NCI-H524 treated with DMSO at 0.1 percent for 48 hours (cell line): Measurements from ENCODE around the gene ACYP2.
"Not testable (repeated sequence)": the region's sequence is repeated elsewhere in the genome, so short reads cannot be mapped to it uniquely, and the experiment has no call there.

Source experiments
- DNase-seq: peaks from one replicate; lab custom pipeline; 2025; lab: John Stamatoyannopoulos, UW

Gene ACYP2

DNA sequence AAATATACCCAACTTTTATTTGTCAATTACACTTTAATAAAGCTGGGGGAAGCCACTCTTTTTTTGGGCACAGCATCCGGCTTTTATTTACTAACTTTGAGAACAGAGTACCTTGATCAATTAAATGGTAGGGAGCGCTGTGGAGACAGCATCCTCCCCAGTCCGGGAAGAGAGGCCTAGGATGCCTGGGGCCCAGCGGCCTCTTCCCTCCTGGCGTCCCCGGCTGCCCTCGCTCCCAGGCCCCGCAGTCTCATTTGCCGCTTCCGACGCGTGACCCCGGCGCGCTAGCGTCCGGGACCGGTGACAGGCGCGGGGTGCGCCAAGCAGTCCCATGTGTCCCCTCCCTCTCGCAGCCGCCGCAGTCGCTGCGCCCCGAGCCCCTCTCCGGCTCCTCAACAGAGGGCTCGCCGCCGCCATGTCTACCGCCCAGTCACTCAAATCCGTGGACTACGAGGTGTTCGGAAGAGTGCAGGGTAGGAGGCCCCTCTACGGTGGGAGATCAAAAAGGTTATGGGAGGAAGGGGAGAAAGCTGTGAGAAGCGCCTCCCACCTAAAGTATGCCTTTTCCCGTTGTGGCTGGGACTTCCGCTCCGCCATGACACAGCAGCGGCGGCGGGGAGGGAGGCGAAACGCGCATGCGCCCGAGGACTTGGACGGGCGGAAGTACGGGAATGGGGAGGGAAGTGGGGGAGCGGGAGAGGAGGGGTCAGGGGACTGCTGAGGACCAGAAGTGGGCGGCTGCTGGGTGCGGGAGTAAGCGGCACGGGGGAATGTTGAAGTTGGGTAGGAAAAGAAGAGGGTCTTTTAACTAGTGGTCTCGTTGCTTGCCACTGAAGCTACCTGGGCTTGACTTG is at the start of gene ACYP2:
ACYP2 (plus strand) TSS at position 332 of the 854 bp plus-strand sequence.
- DNase-seq: peak; percentile 69

DNA sequence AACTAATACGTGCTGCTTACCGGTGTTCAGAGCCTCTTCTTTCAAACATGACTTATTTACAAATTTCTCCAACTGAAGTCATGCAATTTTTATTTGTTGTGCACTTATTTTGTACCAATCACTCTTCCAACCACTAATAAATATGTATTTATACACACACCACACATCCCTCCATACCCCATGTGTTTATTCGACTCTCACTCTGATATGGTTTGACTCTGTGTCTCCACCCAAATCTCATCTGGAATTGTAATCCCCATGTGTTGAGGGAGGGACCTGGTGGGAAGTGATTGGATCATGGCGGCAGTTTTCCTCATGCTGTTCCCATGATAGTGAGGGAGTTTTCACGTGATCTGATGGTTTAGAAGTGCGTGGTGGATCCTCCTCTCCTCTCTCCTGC is 49.5 kb upstream of the ACYP2 start:
- DNase-seq: no peak

DNA sequence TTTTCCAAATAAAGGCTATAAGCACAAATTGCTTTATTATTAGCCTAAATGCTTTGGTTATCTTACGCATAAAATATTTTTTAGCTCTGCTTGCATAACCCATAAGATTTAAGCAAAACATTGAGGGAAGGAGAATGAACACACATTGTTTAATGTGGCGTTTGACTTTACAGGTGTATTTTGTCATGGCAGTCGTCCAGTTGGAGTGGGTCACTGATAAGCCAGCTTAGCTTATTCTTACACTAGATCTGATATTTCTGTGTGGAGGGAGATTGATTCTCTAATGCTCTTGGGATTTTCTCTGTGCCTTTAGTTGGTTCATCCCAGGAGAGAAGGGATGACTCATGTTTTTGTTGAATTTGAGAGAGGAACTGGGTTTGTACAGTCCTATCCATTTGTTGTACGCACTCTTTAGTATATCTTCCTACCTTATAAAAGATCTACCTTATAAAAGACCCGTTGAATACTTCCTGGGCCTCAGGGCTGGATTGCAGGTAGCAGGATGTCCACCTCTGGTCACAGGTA is 47.5 kb upstream of the ACYP2 start:
- DNase-seq: no peak

DNA sequence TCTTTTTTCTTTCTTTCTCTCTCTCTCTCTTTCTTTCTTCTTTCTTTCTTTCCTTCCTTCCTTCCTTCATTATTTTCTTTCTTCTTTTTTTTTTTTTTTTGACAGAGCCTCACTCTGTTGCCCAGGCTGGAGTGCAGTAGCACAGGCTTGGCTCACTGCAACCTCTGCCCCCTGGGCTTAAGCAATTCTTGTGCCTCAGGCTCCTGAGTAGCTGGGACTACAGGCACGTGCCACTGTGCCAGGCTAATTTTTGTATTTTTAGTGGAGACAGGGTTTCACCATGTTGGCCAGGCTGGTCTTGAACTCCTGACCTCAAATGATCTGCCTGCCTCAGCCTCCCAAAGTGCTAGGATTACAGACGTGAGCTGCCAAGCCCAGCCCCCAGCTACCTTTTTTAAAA is 42.9 kb upstream of the ACYP2 start:
- DNase-seq: not testable (repeated sequence)

DNA sequence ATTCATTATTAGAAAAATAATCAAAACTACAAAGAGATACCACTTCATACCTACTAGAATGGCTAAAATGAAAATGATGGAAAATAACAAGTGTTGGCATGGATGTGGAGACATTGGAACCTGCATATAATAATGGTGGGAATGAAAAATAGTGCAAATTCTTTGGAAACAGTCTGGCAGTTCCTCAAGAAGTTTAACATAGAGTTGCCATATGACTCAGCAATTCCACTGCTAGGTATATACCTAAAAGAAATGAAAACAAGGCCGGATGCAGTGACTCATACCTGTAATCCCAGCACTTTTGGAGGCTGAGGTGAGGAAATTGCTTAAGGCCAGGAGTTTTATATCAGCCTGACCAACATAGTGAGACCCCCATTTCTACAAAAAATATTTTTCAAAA is 41.6 kb upstream of the ACYP2 start:
- DNase-seq: no peak

DNA sequence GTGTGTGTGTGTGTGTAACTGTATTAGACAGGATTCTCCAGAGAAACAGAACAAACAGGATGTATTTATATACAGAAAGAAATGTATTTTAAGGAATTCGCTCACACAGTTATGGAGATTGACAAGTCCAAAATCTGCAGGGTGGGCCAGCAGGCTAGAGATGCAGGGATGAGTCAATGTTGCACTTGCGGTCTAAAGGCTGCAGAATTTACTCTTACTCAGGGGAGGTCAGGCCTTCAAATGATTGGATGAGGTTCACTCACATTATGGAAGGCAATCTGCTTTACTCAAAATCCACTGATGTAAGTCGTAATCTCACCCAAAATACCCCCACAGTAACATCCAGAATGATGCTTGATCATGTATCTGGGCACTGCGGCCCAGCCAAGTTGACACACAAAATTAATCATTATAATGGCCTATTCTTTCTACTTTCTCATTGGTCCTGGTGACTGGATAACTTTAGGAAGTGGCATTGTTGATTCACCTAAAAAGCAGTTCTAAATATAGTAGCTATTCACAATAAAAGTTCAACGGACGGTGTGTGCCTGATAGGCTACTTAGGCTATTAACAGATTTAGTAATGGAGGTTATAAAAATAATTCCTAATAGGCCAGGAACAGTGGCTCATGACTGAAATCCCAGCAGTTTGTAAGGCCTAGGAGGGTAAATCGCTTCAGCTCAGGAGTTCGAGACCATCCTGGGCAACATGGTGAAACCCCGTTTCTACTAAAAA is 40.6 kb upstream of the ACYP2 start:
- DNase-seq: no peak

DNA sequence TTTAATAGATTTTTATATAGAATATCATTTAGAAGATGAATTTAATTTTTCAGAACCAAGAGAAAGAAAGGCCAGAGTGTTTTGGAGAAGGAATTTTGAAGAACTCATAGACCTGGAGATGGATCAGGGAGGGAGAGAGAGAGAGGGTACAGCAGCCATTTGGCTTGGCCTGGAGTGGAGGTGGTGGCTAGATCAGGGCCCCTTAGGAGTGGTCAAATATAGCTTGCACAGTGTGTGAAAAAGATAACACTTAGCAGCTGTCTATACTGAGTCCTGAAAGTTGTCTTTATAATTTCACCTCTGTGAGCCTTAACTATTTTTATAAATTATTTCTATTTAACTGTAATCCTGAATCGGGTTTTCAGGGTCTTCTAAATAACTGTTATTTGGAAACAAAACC is 38.8 kb upstream of the ACYP2 start:
- no peak for DNase-seq

DNA sequence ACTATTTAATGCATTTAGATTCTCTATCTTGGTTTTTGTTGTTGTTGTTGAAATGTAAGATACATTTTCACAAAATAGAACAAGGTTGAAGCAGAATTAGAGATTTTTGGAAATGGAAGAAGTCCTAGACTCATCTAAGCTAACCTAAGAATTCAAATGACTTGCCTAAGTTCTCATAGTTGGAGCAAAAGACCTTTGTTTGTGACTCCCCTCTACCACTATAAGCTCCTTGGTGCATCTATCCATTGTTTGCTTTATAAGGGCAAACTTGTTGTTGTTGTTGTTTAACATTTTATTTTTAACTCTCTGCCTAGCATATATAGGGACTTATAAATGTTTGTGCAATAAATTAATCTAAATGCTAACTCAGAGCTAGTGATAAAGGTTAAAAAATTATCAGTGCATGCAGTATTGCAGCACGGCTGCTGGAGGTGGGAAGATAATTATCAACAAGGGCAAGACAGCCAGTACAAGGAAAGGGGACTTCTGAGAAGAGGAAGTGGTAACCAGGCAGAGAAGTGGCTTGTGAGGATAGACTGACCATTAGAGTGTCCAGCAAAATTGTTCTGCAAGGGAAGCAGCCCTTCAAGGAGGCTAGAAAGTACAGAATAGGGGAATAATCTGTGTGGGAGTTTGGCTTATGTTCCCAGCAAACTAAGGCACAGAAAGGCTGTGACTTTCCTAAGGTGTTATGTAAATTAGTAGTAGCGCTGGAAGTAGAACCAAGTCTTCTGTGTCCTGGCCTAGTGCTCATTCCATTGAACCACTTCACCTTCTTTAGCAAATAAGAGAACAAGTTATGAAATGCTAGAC is 38.1 kb upstream of the ACYP2 start:
- DNase-seq: no peak

DNA sequence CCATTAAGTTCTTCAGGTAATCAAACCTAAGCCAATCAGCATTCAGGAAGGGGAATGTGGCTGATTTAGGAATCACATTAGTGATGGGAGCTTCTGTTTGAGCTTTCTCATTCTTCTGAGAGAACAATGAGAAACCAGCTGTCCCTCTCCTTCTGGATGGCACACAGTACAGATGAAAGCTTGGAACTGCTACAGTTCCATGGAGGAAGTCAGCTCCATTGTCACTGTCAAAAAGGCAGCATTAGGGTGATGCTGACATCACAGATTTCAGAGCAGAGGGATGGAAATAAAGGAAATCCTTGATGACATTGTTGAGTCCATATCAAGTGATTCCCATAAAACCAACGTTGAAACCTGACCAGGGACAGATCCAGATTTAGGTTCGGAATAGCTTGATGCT is 36.1 kb upstream of the ACYP2 start:
- DNase-seq: no peak

DNA sequence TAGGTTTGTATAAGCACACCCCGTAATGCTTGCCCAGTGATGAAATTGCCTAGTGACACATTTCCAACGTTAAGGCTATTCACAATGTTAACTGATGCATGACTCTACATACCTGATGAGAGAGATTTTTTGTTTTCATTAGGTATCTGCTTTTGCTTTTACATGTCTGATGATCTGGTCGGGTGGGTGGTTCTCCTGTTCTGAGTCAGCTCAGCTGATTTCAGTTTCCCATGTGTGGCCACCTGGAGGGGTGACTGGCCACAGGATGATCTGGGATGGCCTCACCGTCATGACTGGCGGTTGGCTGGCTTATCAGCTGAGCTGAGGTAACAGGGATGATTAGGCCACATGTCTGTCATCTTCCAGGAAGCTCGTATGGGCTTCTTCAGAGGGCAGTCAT is 33.8 kb upstream of the ACYP2 start:
- no peak for DNase-seq

DNA sequence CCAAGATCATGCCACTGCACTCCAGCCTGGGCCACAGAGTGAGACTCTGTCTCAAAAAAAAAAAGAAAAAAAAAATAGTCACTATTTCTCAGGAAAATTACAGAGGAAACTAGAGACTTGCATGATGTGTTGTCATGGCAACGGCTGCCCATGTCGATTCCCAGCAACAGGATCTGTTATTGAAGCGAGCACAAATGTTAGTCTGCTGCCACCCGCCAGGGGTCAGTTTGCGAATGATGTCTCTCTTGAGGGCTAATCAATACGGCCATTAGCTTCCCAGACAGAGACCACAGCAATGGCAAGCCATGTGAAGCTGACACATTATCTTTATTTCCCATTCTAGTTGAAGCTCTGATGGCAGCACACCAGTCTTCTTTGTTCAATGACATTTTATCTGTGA is 32.4 kb upstream of the ACYP2 start:
- DNase-seq: no peak

DNA sequence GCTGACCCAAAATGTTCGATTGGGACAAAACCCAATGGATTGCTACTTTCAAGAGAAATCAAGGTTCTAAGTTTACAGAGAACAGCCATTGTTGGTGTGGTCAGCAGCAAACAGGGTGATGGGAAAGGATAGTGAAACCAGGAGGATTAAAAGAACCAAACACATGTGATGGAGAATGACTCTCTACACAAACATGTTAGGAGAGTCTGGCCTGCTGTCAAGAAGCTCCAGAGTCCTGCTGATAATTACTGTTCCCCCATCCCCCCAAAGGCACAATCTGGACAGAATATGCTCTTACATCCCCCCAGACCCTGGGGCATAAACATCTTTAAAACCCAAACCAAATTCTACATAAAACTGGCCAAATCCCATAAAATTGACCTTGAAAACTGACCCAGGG is 32.0 kb upstream of the ACYP2 start:
- DNase-seq: no peak

DNA sequence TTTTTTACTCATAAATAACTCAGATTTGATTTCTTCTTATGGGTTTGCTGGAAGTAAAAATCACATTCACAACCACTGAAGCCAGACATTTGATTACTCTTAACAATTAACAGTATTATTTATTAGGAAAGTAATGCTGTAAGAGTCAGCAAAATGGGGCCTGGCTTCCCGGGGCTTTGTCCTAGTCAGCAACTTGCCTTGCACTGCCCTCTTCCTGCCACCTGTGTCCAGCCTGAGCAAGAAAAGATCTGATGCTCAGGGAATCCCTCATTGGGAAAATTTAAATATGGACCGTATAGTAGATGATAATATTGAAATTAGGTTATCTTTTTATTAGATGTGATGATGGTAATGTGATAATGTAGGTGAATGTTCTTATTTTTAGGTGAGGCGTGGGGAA is 30.8 kb upstream of the ACYP2 start:
- DNase-seq: no peak

DNA sequence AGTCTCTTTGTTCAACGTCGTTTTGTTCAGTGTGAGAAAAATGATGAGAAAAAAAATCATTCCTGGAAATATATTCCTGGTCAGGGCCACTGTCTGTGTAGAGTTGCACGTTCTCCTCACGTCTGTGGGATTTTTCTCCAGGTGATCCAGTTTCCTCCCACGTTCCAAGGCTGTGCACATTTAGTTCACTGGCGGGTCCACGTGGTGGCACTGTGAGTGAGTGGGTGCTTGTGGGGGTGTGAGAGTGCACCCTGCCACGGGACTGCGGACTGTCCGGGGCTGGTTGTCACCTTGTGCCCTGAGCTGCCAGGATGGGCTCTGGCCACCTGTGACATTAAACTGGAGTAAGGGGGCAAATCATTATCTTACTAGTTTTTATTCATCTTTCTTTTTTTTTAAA is 30.3 kb upstream of the ACYP2 start:
- DNase-seq: no peak

DNA sequence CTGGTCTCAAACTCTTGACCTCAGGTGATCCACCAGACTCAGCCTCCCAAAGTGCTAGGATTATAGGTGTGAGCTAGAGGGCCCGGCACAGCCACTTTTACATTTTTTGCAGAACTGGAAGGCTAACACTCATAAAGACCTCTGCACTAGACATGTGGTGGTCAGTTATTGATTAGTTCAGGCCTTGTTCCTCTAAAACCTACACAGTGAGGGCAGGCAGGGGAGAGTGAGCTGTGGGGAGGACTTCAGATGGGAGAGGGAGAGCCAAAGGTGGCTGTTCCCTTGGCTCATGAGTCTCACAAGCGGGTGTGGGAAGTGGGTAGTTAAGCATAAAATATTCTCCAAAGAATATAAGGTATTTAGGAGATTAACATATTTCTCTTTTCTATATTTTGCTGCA is 29.3 kb upstream of the ACYP2 start:
- no peak for DNase-seq

DNA sequence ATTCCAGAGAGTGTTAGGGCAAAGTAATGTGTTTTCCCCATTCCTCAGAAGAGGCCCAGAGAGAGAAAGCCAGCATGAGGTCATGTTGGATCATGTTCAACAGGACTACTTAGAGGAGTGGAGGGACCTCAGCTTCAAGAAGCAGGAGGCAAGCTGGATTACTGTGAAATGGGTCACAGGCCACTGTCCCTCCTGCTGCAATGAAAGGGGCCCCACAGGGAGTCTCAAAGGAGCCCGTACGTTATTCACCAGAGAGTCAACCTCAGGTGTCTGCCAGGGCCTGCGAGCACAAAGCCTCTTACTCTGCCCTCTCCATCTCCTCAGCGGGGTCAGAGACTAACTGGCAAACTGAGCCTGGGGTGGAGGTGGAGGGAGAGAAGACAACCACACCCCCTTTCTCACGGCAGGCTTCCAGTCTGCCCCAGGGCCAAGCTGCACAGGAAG is 27.2 kb upstream of the ACYP2 start:
- no peak for DNase-seq

DNA sequence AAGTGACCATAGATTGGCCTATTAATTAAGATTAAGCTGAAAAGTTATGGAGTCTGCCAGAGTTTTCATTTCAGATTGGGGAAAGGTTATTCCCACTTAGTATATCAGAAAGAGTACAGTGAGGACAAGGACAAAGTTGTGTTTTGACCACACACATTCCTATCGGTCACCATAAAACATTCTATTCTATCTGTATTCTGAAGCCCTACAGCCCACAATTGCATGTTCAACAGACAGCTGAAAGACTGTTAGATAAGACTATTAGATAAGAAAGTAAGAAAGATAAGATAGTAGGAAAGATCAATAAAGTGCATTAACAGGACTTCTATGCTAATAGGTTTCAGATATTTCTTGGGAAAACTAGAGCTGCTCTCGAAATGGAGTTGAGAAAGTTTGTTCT is 26.7 kb upstream of the ACYP2 start:
- no peak for DNase-seq

DNA sequence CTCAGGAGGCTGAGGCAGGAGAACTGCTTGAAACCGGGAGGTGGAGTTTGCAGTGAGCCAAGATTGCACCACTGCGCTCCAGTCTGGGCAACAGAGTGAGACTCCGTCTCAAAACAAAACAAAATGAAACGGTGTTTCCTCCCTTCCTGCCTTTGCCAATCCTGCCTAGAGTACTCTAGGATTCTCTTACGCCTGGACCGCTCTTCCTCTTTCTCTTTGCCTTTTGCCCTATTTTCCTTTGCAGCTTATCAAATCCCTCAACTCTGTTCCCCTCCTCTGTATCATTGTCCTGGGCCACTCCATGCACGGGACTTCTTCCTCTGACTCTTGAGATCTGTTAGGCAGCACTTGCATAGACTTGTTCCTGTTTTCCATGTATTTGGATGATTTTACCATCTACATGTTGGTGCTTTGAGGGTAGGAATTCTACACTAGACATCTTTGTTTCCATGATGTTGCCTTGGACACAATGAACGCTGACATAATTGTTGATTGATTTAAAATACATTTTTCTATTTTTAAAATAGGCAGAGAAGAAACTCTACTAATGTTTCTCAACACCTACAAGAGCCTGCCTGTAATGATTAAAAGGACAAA is 24.8 kb upstream of the ACYP2 start:
- DNase-seq: no peak

DNA sequence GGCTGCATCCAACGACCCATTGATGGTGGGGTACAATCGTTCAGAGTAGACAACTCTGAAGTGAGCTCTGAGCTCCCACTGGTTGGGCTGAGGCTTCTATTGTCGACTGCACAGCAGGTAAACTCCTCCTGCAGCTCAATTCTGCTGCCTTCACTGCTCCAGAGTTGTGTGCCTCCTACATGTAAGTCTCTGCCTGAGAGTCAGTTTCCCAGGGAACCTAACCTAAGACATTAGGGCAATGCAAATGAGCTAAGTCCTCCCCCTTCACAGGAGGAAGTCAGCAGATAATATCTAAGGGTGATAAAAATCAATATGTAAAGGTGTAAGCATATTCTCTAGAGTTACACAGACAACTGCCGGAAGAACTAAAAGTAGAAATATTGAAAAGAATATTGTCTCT is 22.5 kb upstream of the ACYP2 start:
- no peak for DNase-seq

DNA sequence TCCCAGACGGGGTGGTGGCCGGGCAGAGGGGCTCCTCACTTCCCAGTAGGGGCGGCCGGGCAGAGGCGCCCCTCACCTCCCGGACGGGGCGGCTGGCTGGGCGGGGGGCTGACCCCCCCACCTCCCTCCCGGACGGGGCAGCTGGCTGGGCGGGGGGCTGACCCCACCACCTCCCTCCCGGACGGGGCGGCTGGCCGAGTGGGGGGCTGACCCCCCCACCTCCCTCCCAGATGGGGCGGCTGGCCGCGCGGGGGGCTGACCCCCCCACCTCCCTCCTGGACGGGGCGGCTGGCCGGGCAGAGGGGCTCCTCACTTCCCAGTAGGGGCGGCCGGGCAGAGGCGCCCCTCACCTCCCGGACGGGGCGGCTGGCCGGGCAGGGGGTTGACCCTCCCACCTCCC is 20.0 kb upstream of the ACYP2 start:
- DNase-seq: not testable (repeated sequence)

DNA sequence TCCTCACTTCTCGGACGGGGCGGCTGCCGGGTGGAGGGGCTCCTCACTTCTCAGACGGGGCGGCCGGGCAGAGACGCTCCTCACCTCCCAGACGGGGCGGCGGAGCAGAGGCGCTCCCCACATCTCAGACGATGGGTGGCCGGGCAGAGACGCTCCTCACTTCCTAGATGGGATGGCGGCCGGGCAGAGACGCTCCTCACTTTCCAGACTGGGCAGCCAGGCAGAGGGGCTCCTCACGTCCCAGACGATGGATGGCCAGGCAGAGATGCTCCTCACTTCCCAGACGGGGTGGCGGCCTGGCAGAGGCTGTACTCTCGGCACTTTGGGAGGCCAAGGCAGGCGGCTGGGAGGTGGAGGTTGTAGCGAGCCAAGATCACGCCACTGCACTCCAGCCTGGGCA is 19.3 kb upstream of the ACYP2 start:
- DNase-seq: not testable (repeated sequence)

DNA sequence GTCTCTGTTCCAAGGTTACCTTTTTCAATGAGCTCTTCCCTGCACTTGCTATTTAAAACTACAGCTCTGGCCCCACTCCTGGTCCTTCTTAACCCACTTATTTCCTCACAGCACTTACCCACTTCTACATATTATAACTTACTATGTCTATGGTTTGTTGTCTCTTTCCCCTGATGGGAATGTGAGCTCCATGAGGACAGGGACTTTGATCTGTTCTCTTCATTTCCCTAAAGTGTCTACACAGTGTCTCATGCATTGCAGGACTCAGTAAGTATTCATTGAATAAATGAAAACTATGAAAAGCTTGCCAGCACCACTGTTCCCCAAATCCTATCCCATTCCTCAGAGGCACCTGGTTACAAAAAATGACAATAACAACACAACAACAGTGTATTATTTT is 18.3 kb upstream of the ACYP2 start:
- DNase-seq: no peak
